ENCODE data around the gene GUCY1B1.

GRCh38 chr4:155784637-155785036 lies 25.8 kb downstream of the GUCY1B1 start:
- TF ChIP-seq CTCF (IDR thresholded peaks at IDR 0.05; ENCODE audit: borderline replicate concordance, extremely low read depth, low read length, poor library complexity, severe bottlenecking) (no peak), EZH2 (IDR thresholded peaks at IDR 0.05; ENCODE audit: borderline replicate concordance, low read depth, low read length, severe bottlenecking) (no peak)
